Ovary (tissue), 3 donors: ENCODE results near the gene SH3RF1.

Experiments
- CTCF ChIP-seq, 3 donors: fragments of 450-650 bp in 2 of 3; fragments of 200-600 bp in 1 of 3; IDR thresholded peaks; one replicate each; pipeline versions ENCODE4 v1.5.1 to v1.8.0; 2016 to 2022; ENCODE audit warnings: antibody characterized with exemption in 3 of 3, mild to moderate bottlenecking in 1 of 3
- EP300 ChIP-seq: sonication (generic); formaldehyde crosslinking; IDR thresholded peaks from one replicate; pipeline ENCODE4 v1.6.1; 2017; ENCODE audit warnings: antibody characterized with exemption
- POLR2A ChIP-seq: fragments of 450-650 bp; IDR thresholded peaks from one replicate; pipeline ENCODE4 v1.6.1; 2017; ENCODE audit warnings: antibody characterized with exemption, mild to moderate bottlenecking, moderate library complexity
- donor health status: DM: no; HTN: no; CAD: no.

GRCh38 chr4:169094656-169095231 lies 176.0 kb downstream of the SH3RF1 start:
- TF ChIP-seq EP300 (no peak), POLR2A (no peak), CTCF (IDR thresholded peaks at IDR 0.05) (no peak)
